Transverse colon (tissue), 4 donors: ENCODE results near the gene ARAP3. TPM values are rescaled to one million over a fixed set of nuclear protein-coding genes. Genes with fewer than 3 reads are reported as not detected.

ENCODE experiments used
- DNase-seq: peaks from one replicate; pipeline ENCODE4 v3.0.0-alpha.2; 2019
- H3K27ac ChIP-seq, 4 donors: fragments of 200-600 bp; sonication (generic); 2 replicates each; pipeline ENCODE4 v1.5.1; 2016 to 2018; ENCODE audit warnings: inconsistent platforms in 4 of 4
- H3K27me3 ChIP-seq: fragments of 200-600 bp; sonication (generic); 2 replicates; pipeline ENCODE4 v1.5.1; 2017; ENCODE audit warnings: inconsistent platforms
- H3K36me3 ChIP-seq, 4 donors: fragments of 200-600 bp; sonication (generic); 2 replicates each; pipeline ENCODE4 v1.5.1; 2017 to 2019; ENCODE audit warnings: inconsistent platforms in 4 of 4
- H3K4me1 ChIP-seq, 4 donors: fragments of 200-600 bp; sonication (generic); 2 replicates each; pipeline ENCODE4 v1.5.1; 2017 to 2020; ENCODE audit warnings: inconsistent platforms in 4 of 4
- H3K4me3 ChIP-seq, 4 donors: fragments of 200-600 bp; sonication (generic); 1 replicate in 1 of 4; 2 replicates in 3 of 4; pipeline versions ENCODE4 v1.5.1 to v1.6.1; 2017 to 2019; ENCODE audit warnings: inconsistent platforms in 4 of 4
- H3K9me3 ChIP-seq, 2 donors: fragments of 200-600 bp; sonication (generic); 2 replicates each; pipeline ENCODE4 v1.5.1; 2017 to 2019; ENCODE audit warnings: inconsistent platforms in 2 of 2
- CTCF ChIP-seq, 5 experiments: fragments of 200-600 bp in 3 of 5; fragments of 450-650 bp in 2 of 5; sonication (generic) in 3 of 5; IDR thresholded peaks; 1 replicate in 2 of 5; 2 replicates in 3 of 5; pipeline ENCODE4 v1.5.1; 2016 to 2017; ENCODE audit warnings: antibody characterized with exemption in 5 of 5, inconsistent platforms in 3 of 5, mild to moderate bottlenecking in 2 of 5, moderate library complexity in 1 of 5
- EP300 ChIP-seq: sonication (generic); formaldehyde crosslinking; IDR thresholded peaks from one replicate; pipeline ENCODE4 v1.6.1; 2017; ENCODE audit warnings: antibody characterized with exemption, low read depth
- POLR2A ChIP-seq: fragments of 450-650 bp; IDR thresholded peaks from one replicate; pipeline ENCODE4 v1.6.1; 2016; ENCODE audit warnings: antibody characterized with exemption, mild to moderate bottlenecking, moderate library complexity
- POLR2AphosphoS5 ChIP-seq, 3 donors: sonication (generic); formaldehyde crosslinking; IDR thresholded peaks; one replicate each; pipeline ENCODE4 v1.6.1; 2016; ENCODE audit warnings: antibody characterized with exemption in 3 of 3
- WGBS, 2 donors: methylation state at CpG; one replicate each; pipeline ENCODE4 v1.1.5; 2018; ENCODE audit warnings: low coverage in 1 of 2; 5-methylcytosine and 5-hydroxymethylcytosine counted together
- in situ Hi-C, 4 donors: fragments of 200-750 bp; cut with MboI; loops; one replicate each; pipeline versions ENCODE4 v1.15.0 to v1.15.1; 2017; ENCODE audit warnings: low sequenced_read_pairs in 3 of 4, low pct_ligation_motif_present in 1 of 4, low pct_unique_long_range_greater_than_20kb in 1 of 4
- intact Hi-C: fragments of 100-400 bp; cut with DNase I; formaldehyde crosslinking; loops from one replicate; pipeline ENCODE4 v1.15.1; 2023; ENCODE audit warnings: low total_unique reads
- total RNA-seq, 4 donors: library from RNA; depleted of rRNA; stranded (reverse); fragments of >200 nt; gene quantifications; one replicate each; pipeline ENCODE4 v1.1.0, GENCODE V29; 2016

The ARAP3 gene
- total RNA-seq, 4 donors from 2014 or later: 1.1 to 4.0 (median 3.3) TPM

DNA sequence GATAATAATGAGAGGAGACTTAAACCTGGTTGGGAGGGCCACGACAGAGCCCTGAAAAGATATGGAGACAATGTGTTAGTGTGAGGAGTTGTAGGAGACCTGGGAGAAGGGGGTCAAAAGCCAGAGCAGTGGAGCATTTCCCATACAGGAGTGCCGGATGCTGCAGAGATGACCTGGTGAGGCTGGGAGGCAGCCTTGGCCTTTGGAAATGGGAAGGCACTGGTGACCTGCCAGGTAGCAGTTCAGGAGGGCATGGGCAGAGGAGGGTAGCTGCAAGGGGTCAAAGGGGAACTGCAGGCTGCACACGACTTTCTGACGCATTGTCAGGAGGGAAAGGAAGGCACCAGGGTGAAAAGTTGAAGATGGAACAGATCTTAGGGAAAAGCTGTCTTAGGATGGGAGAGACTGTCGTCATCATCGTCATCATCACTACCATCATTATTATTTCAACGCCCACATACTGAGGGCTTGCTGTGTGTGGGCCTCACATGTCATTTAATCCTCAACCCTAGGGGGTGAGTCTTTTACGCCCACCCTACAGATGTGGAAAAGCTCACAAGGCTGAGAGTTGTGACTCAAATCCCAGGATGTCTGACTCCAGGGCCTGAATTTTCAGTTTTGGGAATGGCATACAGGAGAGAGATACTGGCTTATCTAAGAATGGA lies 13.3 kb downstream of the ARAP3 start:
- TF ChIP-seq CTCF (IDR thresholded peaks at IDR 0.05) (no peak), EP300 (no peak), POLR2AphosphoS5 (IDR thresholded peaks at IDR 0.05) (no peak), POLR2A (no peak)
- no peak overlapping the region for H3K27ac ChIP-seq
- H3K4me3 ChIP-seq: no peak overlapping the region
- in situ Hi-C loops: no loop called here
- H3K4me1 ChIP-seq: peaks cover 0 to 5% (median 2%) of the 10 kb centered on the region in 4 donors
- H3K9me3 ChIP-seq: no peaks in the 10 kb centered on the region
- WGBS, 2 donors: 75 to 83% methylated on average over 1 to 8 of the region's 8 CpGs
- no peaks in the 10 kb centered on the region for H3K27me3 ChIP-seq
- H3K36me3 ChIP-seq: no peaks in the 10 kb centered on the region
- DNase-seq: no peak
- intact Hi-C loops: no loop called here

GRCh38 chr5:141665995-141666940 lies 15.8 kb downstream of the ARAP3 start:
- in situ Hi-C loops: no loop called here
- WGBS, 2 donors: 83 to 85% methylated on average over 6 to 18 of the region's 18 CpGs

DNA sequence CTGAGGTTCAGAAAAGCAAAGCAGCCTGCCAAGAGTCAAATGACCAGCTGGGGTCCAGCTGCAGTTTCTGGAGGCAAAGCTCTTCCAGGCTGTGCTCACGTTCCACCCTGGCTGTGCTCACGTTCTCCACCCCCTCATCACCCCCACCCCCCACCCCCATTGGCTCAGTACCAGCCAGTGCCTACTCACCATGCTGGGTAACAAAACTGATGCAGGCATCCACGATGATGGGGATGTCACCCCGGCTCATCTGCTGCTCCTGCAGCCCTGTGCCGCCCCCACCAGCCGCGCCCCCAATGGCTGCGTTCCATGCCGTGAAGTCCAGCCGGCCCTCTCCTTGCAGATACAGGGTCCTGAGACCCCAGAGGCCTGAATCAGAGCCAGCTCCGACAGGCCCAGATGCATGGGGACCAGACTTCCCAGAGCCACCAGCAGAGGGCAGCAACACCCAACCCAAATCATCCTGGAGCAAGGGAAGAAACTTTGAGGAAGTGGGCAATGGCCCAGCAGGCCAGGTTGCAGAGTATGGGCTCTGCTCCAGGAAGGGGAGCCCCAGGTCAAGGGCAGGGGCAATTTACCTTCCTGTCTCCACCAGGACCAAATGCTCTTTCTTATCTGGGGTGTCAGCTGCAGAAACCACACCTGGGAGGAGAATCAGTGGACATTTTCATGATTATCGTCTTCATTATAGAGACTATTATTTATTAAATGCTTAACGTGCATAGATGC lies 17.1 kb downstream of the ARAP3 start:
- no peaks in the 10 kb centered on the region for H3K36me3 ChIP-seq
- TF ChIP-seq CTCF (IDR thresholded peaks at IDR 0.05): peak; percentile 80 to 94 (median 90)
- TF ChIP-seq EP300: no peak
- H3K9me3 ChIP-seq: no peaks in the 10 kb centered on the region
- WGBS, 2 donors: 35 to 49% methylated on average over 3 to 10 of the region's 13 CpGs
- in situ Hi-C loops: no loop called here
- intact Hi-C loops: no loop called here
- no peaks in the 10 kb centered on the region for H3K27me3 ChIP-seq
- no peak overlapping the region for H3K4me3 ChIP-seq
- peaks cover 0 to 5% (median 2%) of the 10 kb centered on the region in 4 donors for H3K4me1 ChIP-seq
- peak; percentile 86 for DNase-seq
- H3K27ac ChIP-seq: peak overlapping the region in 1 of 4 donors; percentile 39

More at GRCh38 chr5:141665995-141666940, 15.8 kb downstream of the ARAP3 start:
- Histone ChIP-seq H3K27me3 (no peaks in the 10 kb centered on the region), H3K9me3 (no peaks in the 10 kb centered on the region), H3K27ac (no peak overlapping the region), H3K4me3 (no peak overlapping the region), H3K36me3 (no peaks in the 10 kb centered on the region), H3K4me1 (peaks cover 0 to 5% (median 2%) of the 10 kb centered on the region in 4 donors)
- intact Hi-C loops: no loop called here
- TF ChIP-seq POLR2AphosphoS5 (IDR thresholded peaks at IDR 0.05): no peak
- no peak for TF ChIP-seq EP300
- DNase-seq: no peak

DNA sequence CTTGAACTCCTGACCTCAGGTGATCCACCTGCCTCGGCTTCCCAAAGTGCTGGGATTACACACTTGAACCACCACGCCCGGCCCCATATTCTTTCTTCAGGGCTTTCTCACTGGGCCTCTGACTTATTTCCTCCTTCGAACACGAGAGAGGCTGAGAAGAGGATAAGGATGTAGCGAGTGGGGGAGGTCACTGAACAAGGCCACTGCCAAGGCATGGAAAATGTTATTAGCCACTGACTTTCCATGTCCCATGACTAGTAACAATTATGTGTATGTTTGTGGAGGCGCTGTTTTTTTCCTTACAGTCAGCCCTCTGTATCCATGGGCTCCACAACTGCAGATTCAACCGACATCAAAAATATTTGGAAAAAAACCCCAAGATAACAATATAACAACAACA lies 18.5 kb downstream of the ARAP3 start:
- in situ Hi-C loops (no loop called here), intact Hi-C loops (no loop called here)
- no peak overlapping the region for H3K27ac ChIP-seq
- peaks cover 0 to 5% (median 2%) of the 10 kb centered on the region in 4 donors for H3K4me1 ChIP-seq
- TF ChIP-seq POLR2AphosphoS5 (IDR thresholded peaks at IDR 0.05): no peak
- TF ChIP-seq CTCF (IDR thresholded peaks at IDR 0.05): no peak
- TF ChIP-seq EP300: no peak
- no peak for TF ChIP-seq POLR2A
- no peaks in the 10 kb centered on the region for H3K36me3 ChIP-seq
- no peak for DNase-seq
- no peaks in the 10 kb centered on the region for H3K9me3 ChIP-seq
- WGBS, 2 donors: 87 to 100% methylated on average over 1 to 8 of the region's 8 CpGs
- no peak overlapping the region for H3K4me3 ChIP-seq
- no peaks in the 10 kb centered on the region for H3K27me3 ChIP-seq
